GM19324 (cell line): ENCODE measurements around the gene CNPY3.

Experiments
- ATAC-seq: cut with Tn5 transposase; IDR thresholded peaks from one replicate; pipeline ENCODE4 v1.9.1; 2021; ENCODE audit warnings: mild to moderate bottlenecking, moderate library complexity; ENCODE audit not compliant: unreplicated experiment, low FRiP score

Gene CNPY3

GRCh38 chr6:42958125-42958524, 28.8 kb downstream of the CNPY3 start:
- no peak for ATAC-seq

GRCh38 chr6:42959917-42960242, 30.6 kb downstream of the CNPY3 start:
- ATAC-seq, result no peak

GRCh38 chr6:42960243-42961019, 31.2 kb downstream of the CNPY3 start, which contains the start of gene GNMT:
Gene GNMT (plus strand): TSS chr6:42960754. CDS start chr6:42960768, 14 bp downstream.
- no peak for ATAC-seq

GRCh38 chr6:42961020-42961470, 31.8 kb downstream of the CNPY3 start:
- ATAC-seq, result no peak

GRCh38 chr6:42962096-42962495, 32.8 kb downstream of the CNPY3 start:
- no peak for ATAC-seq

GRCh38 chr6:42962502-42963178, 33.4 kb downstream of the CNPY3 start:
- ATAC-seq, result no peak

- no peak for ATAC-seq
These were observed 34.0 kb downstream of the CNPY3 start for GRCh38 chr6:42963179-42963854.

GRCh38 chr6:42963855-42964605, 34.8 kb downstream of the CNPY3 start:
- no peak for ATAC-seq

- no peak for ATAC-seq
These were observed 37.3 kb downstream of the CNPY3 start for GRCh38 chr6:42966571-42966970.

GRCh38 chr6:42967228-42967627, 37.9 kb downstream of the CNPY3 start:
- ATAC-seq, result no peak

GRCh38 chr6:42968126-42968701, 38.9 kb downstream of the CNPY3 start:
- no peak for ATAC-seq

GRCh38 chr6:42968783-42969182, 39.5 kb downstream of the CNPY3 start:
- ATAC-seq, result no peak

- no peak for ATAC-seq
These were observed 40.2 kb downstream of the CNPY3 start for GRCh38 chr6:42969431-42969830.

- no peak for ATAC-seq
These were observed 40.7 kb downstream of the CNPY3 start for GRCh38 chr6:42969934-42970333.

GRCh38 chr6:42970871-42971612, 41.8 kb downstream of the CNPY3 start:
- no peak for ATAC-seq

- ATAC-seq, result no peak
These were observed 42.6 kb downstream of the CNPY3 start for GRCh38 chr6:42971746-42972327.

- ATAC-seq, result no peak
These were observed 44.6 kb downstream of the CNPY3 start for GRCh38 chr6:42973926-42974325.

- no peak for ATAC-seq
These were observed 45.7 kb downstream of the CNPY3 start for GRCh38 chr6:42974919-42975505.

GRCh38 chr6:42978487-42978838, 49.2 kb downstream of the CNPY3 start:
- no peak for ATAC-seq
